Right lung (tissue), 5 donors: ENCODE measurements around the gene OR2T1. TPM values are rescaled to one million over a fixed set of nuclear protein-coding genes. Genes with fewer than 3 reads are reported as not detected.
"Not testable (repeated sequence)": the region's sequence is repeated elsewhere in the genome, so short reads cannot be mapped to it uniquely, and the experiment has no call there.

ENCODE experiments used
- DNase-seq, 2 donors: peaks; one replicate each; pipeline ENCODE4 v3.0.0-alpha.2; 2013
- polyA plus RNA-seq, 5 donors: library from polyadenylated mRNA; unstranded; fragments of 120-200 nt; gene quantifications; one replicate each; pipeline versions ENCODE4 v1.2.1 to v1.2.3, GENCODE V29; 2013; ENCODE audit warnings: inconsistent platforms in 1 of 5, low replicate concordance in 1 of 5; ENCODE audit not compliant: insufficient read length in 5 of 5, insufficient read depth in 1 of 5

The OR2T1 gene
- polyA plus RNA-seq, 5 donors = not detected

DNA sequence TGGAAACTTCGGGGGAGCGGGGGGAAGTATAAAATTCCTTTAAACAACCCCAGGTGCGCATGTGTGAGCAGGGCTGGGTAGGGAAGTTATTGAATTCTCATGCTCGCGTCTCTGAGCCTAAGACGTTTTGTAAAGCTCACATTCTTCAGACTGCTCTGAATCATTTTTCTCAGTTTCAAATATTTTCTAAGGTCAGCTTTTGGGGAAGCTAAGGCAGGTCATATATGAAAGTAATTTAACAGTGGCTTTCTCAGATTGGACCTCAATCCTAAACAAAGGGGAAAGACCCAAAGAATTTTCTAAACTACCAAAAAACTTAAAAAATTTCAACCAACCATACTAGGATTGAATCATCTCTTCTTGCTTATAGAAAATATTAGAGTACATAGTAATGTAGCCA lies 32.1 kb downstream of the OR2T1 start:
- not testable (repeated sequence) for DNase-seq

DNA sequence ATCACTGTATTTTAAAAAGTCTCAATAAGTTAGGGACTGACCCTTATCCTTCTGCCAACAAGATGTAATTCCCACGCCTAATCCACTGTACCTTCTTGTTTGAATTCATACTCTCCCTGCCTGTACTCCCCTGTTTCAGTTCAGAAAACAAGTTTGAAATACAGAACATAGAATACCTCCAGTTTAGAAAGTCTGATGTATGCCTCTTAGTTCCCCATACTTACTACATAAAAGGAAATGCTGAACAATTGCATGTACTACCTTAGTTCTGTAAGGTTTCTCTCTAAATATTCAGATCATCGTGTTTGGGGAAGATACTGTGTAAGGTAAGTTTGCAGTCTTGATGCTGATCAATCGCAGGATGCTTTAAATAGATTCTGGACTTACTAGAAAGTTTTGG lies 33.5 kb downstream of the OR2T1 start:
- not testable (repeated sequence) for DNase-seq

DNA sequence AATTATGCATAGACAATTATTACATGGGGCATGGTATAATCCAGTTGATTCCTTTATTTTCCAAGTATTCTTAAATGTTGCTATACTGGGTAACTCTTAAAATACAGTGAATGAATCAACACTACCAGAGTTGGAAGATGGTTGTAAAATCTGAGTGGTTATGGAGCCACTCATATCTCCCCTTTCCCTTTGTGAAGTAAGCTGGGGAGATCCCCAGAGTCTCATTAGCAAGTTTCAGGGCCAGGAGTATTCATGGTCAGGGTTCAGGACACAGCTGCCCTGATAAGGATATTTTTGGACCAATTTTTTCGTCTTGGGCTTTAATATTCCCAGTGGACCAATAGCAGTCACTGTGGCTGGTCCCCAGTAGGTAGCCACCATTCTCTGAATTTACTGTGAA lies 35.8 kb downstream of the OR2T1 start:
- not testable (repeated sequence) for DNase-seq

DNA sequence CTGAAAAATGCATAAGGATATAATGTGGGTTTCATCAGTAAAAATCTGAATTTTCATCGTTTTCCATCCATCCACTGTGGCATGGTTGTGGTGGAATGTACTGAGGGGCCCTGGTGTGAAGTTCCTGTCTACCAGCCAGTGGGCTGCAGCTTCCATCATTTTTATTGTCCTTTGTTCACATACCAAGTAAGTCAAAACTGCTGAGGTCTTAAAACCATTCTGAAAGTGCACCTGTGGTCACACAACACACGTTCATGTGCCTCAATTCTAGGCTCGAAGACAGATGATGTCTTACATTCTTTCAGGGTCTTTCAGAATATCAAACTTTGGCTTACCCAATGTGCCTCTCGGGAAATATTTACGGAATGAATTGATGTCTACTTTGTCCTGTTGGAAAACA lies 36.4 kb downstream of the OR2T1 start:
- DNase-seq = not testable (repeated sequence)

DNA sequence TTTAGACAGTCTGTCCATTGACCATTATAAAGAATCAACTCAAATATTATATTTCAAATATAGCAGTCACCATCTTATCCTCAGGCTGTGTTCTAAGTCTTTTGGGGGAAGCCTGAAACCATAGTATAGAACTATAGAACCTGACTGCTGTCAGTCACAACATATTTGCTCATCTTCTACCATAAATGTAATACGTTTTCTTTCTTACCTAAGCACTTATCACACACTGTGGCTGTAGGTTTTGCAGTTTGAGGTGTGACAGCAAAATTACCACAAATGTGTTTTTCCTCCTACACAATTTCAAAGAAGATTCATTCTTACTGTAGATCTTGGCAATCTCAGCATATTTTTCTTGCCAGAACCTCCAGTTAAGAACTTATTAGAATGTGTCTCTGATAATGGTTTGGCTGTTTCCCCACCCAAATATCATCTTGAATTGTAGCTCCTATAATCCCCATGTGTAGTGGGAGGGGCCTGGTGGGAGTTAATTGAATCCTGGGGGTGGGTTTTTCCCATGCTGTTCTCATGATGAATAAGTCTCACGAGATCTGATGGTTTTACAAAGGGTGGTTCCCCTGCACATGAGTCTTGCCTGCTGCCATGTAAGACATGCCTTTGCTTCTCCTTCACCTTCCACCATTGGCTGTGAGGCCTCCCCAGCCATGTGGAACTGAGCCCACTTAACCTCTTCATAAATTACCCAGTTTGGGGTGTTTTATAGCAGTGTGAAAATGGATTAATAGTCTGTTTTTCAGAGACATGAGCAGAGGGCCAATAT lies 39.8 kb downstream of the OR2T1 start:
- not testable (repeated sequence) for DNase-seq

DNA sequence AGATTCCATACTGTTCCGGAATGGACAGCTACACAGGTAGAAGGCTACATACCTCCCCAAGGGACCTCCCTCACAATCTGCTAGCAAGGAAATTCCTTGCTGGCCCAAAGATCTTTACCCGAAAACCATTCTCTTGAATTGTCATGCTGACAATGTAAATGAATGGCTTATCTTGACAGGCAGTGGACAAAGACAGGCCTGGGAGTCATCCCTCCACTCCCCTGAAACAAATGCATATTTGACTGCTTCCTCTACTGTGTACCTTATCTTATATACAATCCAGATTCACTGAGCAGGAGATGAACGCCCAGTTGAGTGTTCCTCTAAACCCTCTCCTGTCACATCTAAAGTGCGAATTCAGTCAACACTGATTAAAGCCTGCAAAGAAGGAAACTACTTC lies 41.8 kb downstream of the OR2T1 start:
- DNase-seq = not testable (repeated sequence)

DNA sequence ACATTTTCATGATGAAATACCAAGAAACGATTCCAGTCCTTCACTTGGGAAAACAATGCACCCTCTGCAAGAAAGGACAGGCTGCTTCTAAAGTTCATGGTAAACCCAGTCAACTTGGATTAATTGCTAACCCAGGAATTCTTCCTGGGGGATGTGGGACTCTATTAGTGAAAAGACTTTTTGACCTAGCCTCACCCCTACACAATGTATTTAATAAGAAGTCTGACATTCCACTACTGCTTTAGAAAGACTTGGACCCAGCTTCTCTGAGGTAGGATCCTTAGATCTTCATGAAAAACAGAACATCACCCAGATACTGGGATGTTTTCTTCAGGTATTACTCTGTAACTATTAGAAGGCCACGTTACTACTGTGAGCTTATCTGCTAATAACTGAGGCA lies 42.6 kb downstream of the OR2T1 start, which contains the start of gene OR2T2:
Gene OR2T2 (plus strand): TSS at position 239 of the 400 bp plus-strand sequence. CDS start 7,161 bp downstream, outside the sequence.
- not testable (repeated sequence) for DNase-seq

DNA sequence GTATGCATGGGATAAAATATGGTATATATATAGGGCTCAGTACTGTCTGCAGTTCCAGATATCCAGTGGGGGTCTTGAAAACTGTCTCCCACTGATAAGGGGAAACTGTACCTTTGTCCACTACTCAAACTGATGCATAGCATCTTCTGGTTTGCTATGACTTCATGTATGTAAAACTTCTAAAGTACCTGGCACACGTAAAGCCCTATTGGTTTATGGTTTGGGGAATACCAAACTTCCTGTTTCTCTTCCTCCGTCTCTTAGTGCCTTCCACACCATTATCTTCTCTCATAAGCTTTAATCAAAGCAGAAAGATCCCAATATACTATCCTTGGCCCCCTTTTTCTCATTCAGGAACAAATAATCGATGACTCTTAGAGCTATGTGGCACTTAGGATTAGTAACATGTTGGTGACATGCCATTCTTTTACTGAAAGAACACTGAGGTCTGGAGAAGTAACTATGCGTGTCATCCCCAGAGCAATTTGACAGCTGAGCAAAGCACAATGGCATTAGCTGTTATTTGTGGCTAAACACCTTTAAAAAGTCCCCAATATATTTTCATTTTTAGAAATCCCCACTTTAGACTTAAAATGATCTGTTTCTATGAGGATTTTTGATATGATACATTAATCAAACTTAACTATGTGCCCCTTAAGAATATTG lies 45.7 kb downstream of the OR2T1 start:
- not testable (repeated sequence) for DNase-seq

DNA sequence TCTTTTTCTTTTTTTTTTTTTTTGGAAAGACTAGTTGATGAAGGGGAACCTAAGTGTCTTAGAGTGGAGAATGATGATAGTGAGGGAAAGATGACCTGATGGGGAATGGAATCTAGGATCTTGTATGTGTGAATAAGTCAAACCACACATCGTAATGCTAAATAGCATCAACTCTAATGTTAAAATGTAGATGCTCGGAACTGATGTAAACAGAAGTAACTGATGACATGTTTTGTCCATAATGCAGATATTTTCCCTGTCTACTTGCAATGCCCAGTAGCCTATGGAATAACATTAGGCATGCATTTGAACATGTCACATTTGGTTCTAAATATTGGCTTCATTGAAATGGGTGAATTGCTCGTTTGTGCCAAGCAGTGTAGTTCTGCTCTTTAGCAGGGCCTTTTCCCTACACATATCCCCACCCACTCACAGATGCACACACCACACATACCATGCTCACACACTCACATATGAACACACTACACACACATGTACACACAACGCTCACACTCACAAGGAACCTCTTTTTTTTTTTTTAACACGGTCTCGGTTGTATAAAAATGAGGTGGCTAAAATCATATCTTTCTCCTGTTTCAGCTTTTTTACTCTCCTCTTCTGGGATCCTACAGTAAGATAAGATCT lies 47.1 kb downstream of the OR2T1 start:
- DNase-seq = not testable (repeated sequence)

DNA sequence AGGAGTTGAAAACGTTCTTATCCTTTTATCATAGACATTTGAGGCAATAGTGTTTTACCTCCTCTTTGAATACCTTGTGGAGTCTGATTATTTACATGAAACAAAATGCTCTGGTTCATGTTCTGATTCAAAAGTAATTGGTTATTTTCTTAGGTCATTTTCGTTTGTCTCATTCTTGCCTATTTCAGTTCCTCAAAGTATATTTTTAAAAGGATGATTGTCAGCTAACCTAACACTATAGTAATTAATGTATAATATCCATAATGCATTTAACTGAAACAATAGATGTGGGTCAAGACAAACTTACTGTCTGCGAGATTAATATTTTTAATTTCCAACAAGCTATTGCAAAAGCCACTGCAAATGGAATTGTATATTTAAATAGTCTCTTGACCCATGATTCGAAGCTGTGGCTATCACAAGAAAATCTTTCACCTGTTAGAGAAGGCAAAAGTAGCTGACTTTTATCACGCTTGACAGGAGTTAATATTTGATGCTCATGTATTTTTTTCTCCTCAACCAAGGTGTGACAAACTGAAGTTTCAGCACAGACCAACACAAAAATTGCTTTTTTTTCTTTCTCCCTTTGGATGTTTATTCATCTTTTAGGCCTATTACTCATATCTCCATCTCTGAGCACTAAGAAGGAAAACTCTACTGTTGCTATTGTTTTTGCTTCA lies 47.8 kb downstream of the OR2T1 start:
- not testable (repeated sequence) for DNase-seq

DNA sequence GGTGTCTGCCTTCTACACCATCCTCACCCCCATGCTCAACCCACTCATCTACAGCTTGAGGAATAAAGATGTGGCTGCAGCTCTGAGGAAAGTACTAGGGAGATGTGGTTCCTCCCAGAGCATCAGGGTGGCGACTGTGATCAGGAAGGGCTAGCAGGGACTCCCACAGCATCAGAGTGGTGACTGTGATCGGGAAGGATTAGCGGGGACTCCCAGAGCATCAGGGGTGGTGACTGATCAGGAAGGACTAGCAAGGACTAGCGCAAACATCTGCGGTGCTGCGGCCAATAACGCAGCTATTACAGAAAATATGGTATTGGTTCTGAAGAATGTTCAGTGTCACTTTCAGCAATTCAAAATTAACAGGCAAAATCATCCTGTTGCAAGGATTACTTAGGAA lies 50.8 kb downstream of the OR2T1 start:
- DNase-seq = not testable (repeated sequence)

DNA sequence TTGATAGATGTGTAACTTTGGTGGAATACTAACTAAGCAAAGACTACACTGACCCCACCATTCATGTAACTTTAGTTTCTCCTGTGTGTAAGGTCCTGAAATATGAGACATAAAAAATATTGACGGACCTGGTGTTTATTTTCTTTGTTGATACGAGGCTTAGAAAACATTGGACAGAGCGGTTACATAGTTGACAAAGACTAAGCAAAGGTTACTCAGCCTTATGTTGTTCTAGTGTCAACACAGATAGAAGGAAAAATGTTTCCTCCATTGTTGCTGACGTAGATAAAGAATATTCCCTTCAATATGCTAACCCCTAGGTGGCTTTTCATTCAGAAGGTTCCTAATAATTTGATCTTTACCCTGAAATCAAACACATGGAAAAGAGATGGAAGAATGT lies 52.2 kb downstream of the OR2T1 start:
- DNase-seq = not testable (repeated sequence)

DNA sequence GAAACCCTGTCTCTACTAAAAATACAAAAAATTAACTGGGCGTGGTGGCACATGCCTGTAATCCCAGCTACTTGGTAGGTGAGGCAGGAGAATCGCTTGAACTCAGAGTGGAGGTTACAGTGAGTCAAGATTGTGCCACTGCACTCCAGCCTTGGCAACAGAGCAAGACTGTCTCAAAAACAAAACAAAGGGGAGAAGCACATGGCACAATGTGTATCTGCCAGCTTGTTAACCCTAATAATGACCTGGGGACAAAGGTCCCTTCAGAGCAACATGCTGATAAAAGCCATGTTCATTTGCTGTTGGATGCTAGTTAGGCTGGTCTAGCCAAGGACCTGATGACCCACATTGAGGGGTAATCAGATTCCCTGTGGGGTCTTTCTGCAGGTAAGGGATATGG lies 53.8 kb downstream of the OR2T1 start:
- DNase-seq = not testable (repeated sequence)

Other genes with a start within 250 kb of the OR2T1 start
- gene OR2M2, start 228.2 kb upstream of the OR2T1 start, polyA plus RNA-seq = not detected
- under 1 TPM; 0.01 to 0.04 (median 0.03) TPM for gene OR2M3, start 205.8 kb upstream of the OR2T1 start, polyA plus RNA-seq
- gene OR2M4, start 171.6 kb upstream of the OR2T1 start, polyA plus RNA-seq = under 1 TPM in 4 of 5 donors, not detected in 1; 0.01 to 0.08 (median 0.05) TPM
- gene OR2T33, start 125.1 kb upstream of the OR2T1 start, polyA plus RNA-seq = not detected
- gene OR2T12, start 99.6 kb upstream of the OR2T1 start, polyA plus RNA-seq = under 1 TPM in 3 of 5 donors, not detected in 2; 0.03 to 0.04 (median 0.03) TPM
- not detected for gene OR2M7, start 78.5 kb upstream of the OR2T1 start, polyA plus RNA-seq
- gene OR14C36, start 54.3 kb upstream of the OR2T1 start, polyA plus RNA-seq = not detected
- gene OR2T4, start 41.4 kb upstream of the OR2T1 start, polyA plus RNA-seq = not detected
- not detected for gene OR2T6, start 27.3 kb upstream of the OR2T1 start, polyA plus RNA-seq
- not detected for gene OR2T2, start 42.6 kb downstream of the OR2T1 start, polyA plus RNA-seq
- gene OR2T3, start 70.3 kb downstream of the OR2T1 start, polyA plus RNA-seq = not detected
- not detected for gene OR2T5, start 85.5 kb downstream of the OR2T1 start, polyA plus RNA-seq
- gene OR2G6, start 105.0 kb downstream of the OR2T1 start, polyA plus RNA-seq = under 1 TPM in 4 of 5 donors, not detected in 1; 0.03 to 0.08 (median 0.04) TPM
- gene OR2T29, start 159.7 kb downstream of the OR2T1 start, polyA plus RNA-seq = not detected
- gene OR2T34, start 171.7 kb downstream of the OR2T1 start, polyA plus RNA-seq = not detected
- not detected for gene OR2T10, start 194.7 kb downstream of the OR2T1 start, polyA plus RNA-seq
- not detected for gene OR2T11, start 232.0 kb downstream of the OR2T1 start, polyA plus RNA-seq
- gene OR2T35, start 242.2 kb downstream of the OR2T1 start, polyA plus RNA-seq = not detected